ENCODE results near the gene PXK.
A peak's percentile ranks its signal among the peaks of the same experiment; 100 is the strongest.

Gene PXK

DNA sequence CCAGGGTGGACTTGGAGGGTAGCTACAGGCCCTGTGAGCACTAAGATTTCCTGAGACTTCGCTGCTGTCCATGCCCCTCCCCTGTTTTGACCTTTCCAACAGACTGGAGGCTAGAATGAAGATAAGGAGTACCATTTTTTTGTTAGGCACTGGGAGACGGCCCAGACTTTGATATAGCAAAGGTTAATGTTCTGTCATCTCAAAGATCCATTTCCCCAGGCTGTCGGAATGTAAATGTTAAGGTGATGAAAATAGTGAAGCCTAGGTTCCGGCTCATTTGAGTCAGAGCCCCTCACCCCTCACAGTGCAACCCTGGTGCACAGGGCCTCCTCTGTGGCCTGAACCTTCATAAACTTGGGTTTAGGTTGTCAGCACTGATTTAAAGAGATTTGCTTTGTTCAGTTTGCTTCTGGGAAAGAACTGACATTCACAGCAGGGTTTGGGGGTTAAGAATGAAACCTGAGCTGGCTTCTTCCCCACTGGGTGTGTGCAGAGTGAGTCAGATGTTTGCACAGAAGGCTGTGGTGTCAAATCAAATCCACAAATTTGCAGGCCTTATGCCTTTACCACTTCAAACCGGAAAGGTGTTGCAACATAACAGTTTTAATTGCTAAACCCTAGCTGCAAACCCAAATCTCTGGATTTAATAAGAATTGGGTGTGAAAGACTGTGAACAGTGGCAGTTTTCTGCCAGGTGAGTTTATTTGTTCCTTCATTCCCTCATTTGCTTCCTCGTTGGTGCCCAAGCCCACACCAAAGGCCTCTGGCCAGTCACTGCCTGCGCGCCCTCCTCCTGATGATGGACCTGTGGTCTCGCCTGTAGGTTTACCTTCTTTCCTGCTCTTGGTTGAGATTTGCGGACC is 138.6 kb downstream of the PXK start:
- peak; percentile 70 for DNase-seq

DNA sequence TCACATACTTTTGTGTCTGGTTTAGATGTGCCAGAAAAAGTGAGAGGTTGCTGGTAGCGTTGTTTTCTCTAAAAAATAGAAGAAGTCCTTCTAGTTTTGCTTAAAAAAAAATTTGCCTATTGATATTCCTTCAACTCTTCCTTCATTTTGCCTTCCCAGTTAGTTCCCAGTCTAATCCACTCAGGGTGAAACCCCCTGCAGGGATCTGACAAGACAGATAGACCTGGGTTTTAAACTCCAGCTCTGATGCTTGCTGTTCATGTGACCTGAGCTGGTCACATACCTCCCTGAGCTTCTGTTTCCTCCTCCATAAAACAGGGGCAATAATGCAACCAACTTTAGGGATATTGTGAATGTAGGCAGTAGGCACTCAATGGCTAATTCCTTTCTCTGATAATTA is 140.6 kb downstream of the PXK start:
- no peak for DNase-seq

DNA sequence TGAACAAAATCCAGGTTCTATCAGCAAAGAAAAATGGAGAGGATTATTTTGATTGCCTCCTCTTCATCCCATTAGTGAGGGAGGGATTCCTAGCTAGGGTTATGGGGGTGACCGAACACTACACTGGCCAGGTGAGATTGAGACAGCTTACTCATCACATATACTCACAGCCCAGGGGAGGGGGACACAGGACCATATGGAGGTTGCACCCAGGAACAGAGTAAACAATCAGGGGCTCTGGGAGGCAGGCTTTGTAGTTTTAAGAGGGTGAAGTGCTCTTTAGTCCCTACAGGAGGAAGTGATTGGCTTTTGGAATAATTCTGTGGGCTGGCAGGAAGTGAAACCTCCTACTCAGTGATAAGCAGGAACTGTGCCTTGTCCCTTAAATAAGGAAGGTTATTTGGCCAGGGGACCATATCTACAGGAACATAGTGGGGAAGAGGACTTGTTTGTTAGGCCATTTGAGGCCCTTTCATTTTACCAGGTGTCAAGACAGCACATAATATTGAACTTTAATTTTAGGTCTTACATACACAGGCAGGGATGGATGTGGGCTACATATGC is 141.7 kb downstream of the PXK start:
- DNase-seq: no peak

DNA sequence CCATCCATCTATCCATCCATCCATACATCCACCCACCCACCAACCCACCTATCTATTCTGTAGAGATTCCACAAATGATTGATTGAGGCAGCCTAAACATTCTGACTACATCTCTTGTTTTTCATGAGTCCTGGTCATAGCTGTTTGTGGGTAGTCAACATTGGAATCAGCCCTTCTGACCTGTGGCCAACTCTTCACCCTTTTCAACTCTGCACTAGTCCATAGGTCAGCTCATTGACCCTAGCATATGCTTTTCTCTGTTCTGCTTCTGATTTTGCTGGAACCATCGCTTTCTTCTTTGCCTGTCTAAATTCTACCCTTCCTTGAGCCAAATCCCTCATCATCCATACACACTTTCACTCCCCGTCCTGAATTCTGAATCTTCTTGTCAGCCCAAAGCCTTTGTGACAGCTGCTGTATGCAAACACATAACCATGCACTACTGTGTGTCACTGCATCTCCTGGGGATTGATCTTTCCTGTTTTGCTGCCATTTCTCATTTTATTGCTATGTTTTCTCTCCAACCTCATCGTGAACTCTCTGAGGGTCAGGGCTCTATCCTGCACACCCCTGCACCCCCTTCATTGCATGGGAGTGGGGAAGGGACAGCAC is 142.4 kb downstream of the PXK start:
- DNase-seq: no peak

Data from activated effector memory CD4-positive, alpha-beta T cell treated with anti-CD3 and anti-CD28 coated beads, Interleukin-2, amount 50 U/mL, for 16 hours (primary cell).